Kidney (tissue), 14 donors: Measurements from ENCODE around the gene BAZ1A. TPM values are rescaled to one million over a fixed set of nuclear protein-coding genes. Genes with fewer than 3 reads are reported as not detected.

Source experiments
- DNase-seq, 5 donors: peaks; one replicate each; pipeline ENCODE4 v3.0.0-alpha.2; 2013 to 2020
- FAIRE-seq: peaks from 2 replicates; lab custom pipeline; 2012; peaks lifted over from hg19 to GRCh38; lab: Jason Lieb, UNC
- H3K27ac ChIP-seq, 2 donors: one replicate each; pipeline ENCODE4 v1.7.0; 2013; ENCODE audit warnings: low read depth in 2 of 2, low read length in 2 of 2, inconsistent platforms in 1 of 2
- H3K27me3 ChIP-seq: one replicate; pipeline ENCODE4 v1.7.1; 2013; ENCODE audit warnings: low read length, inconsistent platforms; ENCODE audit not compliant: control insufficient read depth, insufficient read depth
- H3K36me3 ChIP-seq, 3 donors: one replicate each; pipeline versions ENCODE4 v1.7.0 to v1.7.1; 2013; ENCODE audit warnings: low read length in 3 of 3, control low read depth in 1 of 3, inconsistent platforms in 1 of 3; ENCODE audit not compliant: insufficient read depth in 3 of 3, control insufficient read depth in 2 of 3
- H3K4me1 ChIP-seq, 3 donors: one replicate each; pipeline versions ENCODE4 v1.7.0 to v1.7.1; 2013; ENCODE audit warnings: low read length in 3 of 3, inconsistent platforms in 1 of 3, low read depth in 1 of 3; ENCODE audit not compliant: control insufficient read depth in 2 of 3, insufficient read depth in 2 of 3
- H3K4me3 ChIP-seq, 3 donors: one replicate each; pipeline versions ENCODE4 v1.7.0 to v1.8.1; 2013; ENCODE audit warnings: low read length in 3 of 3, control low read depth in 1 of 3, inconsistent platforms in 1 of 3
- H3K9ac ChIP-seq, 3 donors: one replicate each; pipeline versions ENCODE4 v1.7.0 to v1.7.1; 2013; ENCODE audit warnings: low read length in 3 of 3, control low read depth in 1 of 3, inconsistent platforms in 1 of 3
- H3K9me3 ChIP-seq, 3 donors: one replicate each; pipeline versions ENCODE4 v1.7.0 to v1.7.1; 2013; ENCODE audit warnings: low read length in 3 of 3, control low read depth in 1 of 3, inconsistent platforms in 1 of 3; ENCODE audit not compliant: control insufficient read depth in 2 of 3, insufficient read depth in 1 of 3
- CTCF ChIP-seq: IDR thresholded peaks from 3 replicates; pipeline ENCODE4 v1.5.1; 2012; ENCODE audit warnings: mild to moderate bottlenecking, moderate library complexity, borderline replicate concordance; ENCODE audit not compliant: insufficient read depth; ENCODE audit errors: extremely low read depth
- intact Hi-C: fragments of 100-400 bp; cut with DNase I; formaldehyde crosslinking; loops from one replicate; pipeline ENCODE4 v1.11.1; 2022
- polyA plus RNA-seq: library from polyadenylated mRNA; stranded (reverse); fragments of 350-450 nt; fragmentation: Illumina TruSeq; extraction: RNeasy Lipid Tissue Mini Kit (QIAGEN cat#74804); gene quantifications from one replicate; pipeline ENCODE4 v1.2.3, GENCODE V29; 2014; ENCODE audit warnings: low read depth, low replicate concordance; ENCODE audit not compliant: insufficient read depth
- total RNA-seq: library from RNA; stranded (reverse); fragmentation: NEBNext Ultra II Directional; extraction: Animal tissue kit (Norgen Biotek cat#: 25700); gene quantifications from one replicate; pipeline ENCODE4 v1.2.1, GENCODE V29; 2021
- donor health status: control.
- donor health status: control.
- donor health status: control.
- donor health status: control.
- donor health status: control.
- donor health status: DM: yes; HTN: yes; CAD: no.
- donor health status: Normal renal cell carcinoma (clear cell type).

Gene BAZ1A
- total and polyA plus RNA-seq, 2 donors from 2014 or later = 3.1 to 20.8 TPM

- no peak for TF ChIP-seq CTCF
- Histone ChIP-seq H3K27me3 (no peaks in the 10 kb centered on the region), H3K27ac (peak overlapping the region; percentile 99), H3K9ac (peak overlapping the region; percentile 57 to 88 (median 83)), H3K9me3 (no peaks in the 10 kb centered on the region), H3K4me3 (peak overlapping the region; percentile 66 to 76 (median 72)), H3K4me1 (no peaks in the 10 kb centered on the region), H3K36me3 (no peaks in the 10 kb centered on the region)
- FAIRE-seq (no peak), DNase-seq (peak; percentile 86 to 95 (median 91))
- intact Hi-C loops = no loop called here
These were observed 1.4 kb downstream of the BAZ1A start for GRCh38 chr14:34873589-34874385.

GRCh38 chr14:34872822-34873588, 2.2 kb downstream of the BAZ1A start:
- intact Hi-C loops = no loop called here
- Histone ChIP-seq H3K36me3 (no peaks in the 10 kb centered on the region), H3K9me3 (no peaks in the 10 kb centered on the region), H3K27me3 (no peaks in the 10 kb centered on the region), H3K27ac (peak overlapping the region; percentile 99), H3K4me3 (peak overlapping the region; percentile 66 to 76 (median 72)), H3K4me1 (no peaks in the 10 kb centered on the region), H3K9ac (peak overlapping the region; percentile 57 to 88 (median 83))
- peak in 1 of 5 donors; percentile 57 for DNase-seq
- FAIRE-seq = no peak
- TF ChIP-seq CTCF = no peak

GRCh38 chr14:34867199-34867598, 8.0 kb downstream of the BAZ1A start:
- H3K4me1 ChIP-seq = no peaks in the 10 kb centered on the region
- no peak overlapping the region for H3K4me3 ChIP-seq
- no peak overlapping the region for H3K9ac ChIP-seq
- FAIRE-seq = no peak
- H3K9me3 ChIP-seq = no peaks in the 10 kb centered on the region
- H3K36me3 ChIP-seq = no peaks in the 10 kb centered on the region
- intact Hi-C loops = no loop called here
- no peak overlapping the region for H3K27ac ChIP-seq
- DNase-seq = no peak
- no peak for TF ChIP-seq CTCF
- no peaks in the 10 kb centered on the region for H3K27me3 ChIP-seq
